Mucosa of stomach (tissue), 1 donor: ENCODE data around the gene PHLDB2.

Experiments
- H3K27me3 ChIP-seq: one replicate; pipeline ENCODE4 v1.7.0; 2013; ENCODE audit warnings: mild to moderate bottlenecking, low read length; ENCODE audit not compliant: control insufficient read depth, insufficient read depth
- H3K36me3 ChIP-seq: one replicate; pipeline ENCODE4 v1.7.0; 2013; ENCODE audit warnings: low read length; ENCODE audit not compliant: control insufficient read depth, insufficient read depth
- H3K4me1 ChIP-seq: one replicate; pipeline ENCODE4 v1.7.0; 2013; ENCODE audit warnings: mild to moderate bottlenecking, low read length; ENCODE audit not compliant: control insufficient read depth, insufficient read depth
- H3K4me3 ChIP-seq: one replicate; pipeline ENCODE4 v1.7.0; 2013; ENCODE audit warnings: low read length
- H3K9ac ChIP-seq: one replicate; pipeline ENCODE4 v1.7.0; 2013; ENCODE audit warnings: mild to moderate bottlenecking, low read length, moderate library complexity
- H3K9me3 ChIP-seq: one replicate; pipeline ENCODE4 v1.7.0; 2013; ENCODE audit warnings: mild to moderate bottlenecking, low read length, moderate library complexity; ENCODE audit not compliant: control insufficient read depth
- donor health status: Pancreatic carcinoma.

PHLDB2 gene

DNA sequence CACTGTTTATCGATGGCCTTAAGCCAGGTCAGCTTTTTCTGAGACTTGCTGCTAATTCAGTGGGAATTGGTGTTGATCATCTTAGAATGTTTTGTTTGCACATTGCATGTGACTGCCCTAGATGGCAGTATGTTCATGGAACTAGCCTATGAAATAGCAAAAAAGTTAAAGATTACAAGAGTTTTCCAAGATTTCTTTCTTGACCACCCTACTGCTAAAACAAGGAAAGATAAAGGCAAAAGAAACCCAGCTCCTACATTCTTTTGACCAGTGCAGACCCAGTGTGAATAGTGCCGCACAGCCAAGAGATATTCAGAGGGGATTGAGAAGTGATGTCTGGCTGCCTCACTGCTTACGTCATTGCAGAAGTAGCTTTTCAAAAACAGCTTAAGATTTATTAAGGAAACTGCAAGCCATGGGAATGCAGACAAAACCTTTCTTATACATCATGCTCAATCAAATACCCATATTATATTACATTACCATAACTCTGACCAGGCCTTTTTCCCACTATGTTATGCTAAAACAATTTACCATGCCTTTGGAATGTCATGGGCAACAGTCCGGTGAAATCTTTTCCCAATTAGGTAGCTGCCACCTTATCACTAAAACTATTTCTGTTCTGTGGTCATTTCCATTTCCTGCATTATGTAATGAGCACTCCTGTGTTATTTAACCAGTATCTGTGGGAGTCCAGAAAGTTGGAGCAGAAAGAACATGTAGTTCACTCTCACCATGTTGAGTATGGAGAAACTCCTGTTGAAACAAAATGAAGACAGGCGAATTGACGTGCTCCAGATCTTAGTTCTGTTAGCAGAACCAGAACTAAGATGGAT, 6.0 kb downstream of the PHLDB2 start:
- no peak overlapping the region for H3K9ac ChIP-seq

DNA sequence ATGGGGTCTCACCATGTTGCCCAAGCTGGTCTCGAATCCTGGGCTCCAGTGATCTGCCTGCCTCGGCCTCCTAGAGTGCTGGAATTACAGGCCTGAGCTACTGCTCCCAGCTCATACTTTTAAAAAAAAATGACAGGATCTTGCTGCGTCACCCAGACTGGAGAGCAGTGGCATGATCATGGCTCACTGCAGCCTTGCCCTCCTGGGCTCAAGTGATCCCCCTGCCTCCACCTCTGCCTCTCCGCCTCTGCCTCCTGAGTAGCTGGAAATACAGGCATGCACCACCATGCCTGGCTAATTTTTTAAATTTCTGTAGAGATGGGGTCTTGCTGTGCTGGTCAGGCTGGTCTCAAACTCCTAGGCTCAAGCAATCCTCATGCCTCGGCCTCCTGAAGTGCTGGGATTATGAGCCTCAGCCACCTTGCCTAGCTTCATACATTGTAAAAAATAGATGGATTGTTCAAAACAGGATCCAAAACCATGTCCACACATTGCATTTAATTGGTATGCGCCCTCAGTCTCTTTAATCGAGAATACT, 8.9 kb downstream of the PHLDB2 start:
- Histone ChIP-seq H3K36me3 (no peaks in the 10 kb centered on the region), H3K4me1 (peaks cover 17% of the 10 kb centered on the region), H3K9me3 (no peaks in the 10 kb centered on the region), H3K4me3 (no peak overlapping the region), H3K9ac (no peak overlapping the region), H3K27me3 (no peaks in the 10 kb centered on the region)

More for the DNA sequence above, 6.0 kb downstream of the PHLDB2 start:
- H3K4me1 ChIP-seq: peaks cover 21% of the 10 kb centered on the region
- H3K9me3 ChIP-seq: no peaks in the 10 kb centered on the region
- no peaks in the 10 kb centered on the region for H3K36me3 ChIP-seq
- H3K4me3 ChIP-seq: no peak overlapping the region
- no peaks in the 10 kb centered on the region for H3K27me3 ChIP-seq

DNA sequence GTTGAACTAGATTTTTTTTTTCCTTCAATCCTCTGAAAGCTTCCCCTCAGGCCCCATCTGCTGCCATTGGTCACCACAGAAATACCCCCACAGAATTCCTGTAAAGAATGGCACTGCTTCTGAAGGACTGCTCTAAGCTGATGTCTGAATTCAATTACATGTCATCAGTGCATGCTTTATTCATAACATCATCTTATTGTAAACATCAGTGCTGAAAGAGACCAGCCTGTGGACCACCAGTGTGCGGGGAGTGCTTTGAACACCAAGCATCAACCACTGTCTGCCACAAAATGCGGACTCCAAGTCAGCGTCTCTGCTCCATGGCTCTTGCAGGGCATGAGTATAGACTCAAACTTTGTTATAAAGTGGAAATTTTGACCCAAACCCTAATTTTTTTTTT, 11.6 kb downstream of the PHLDB2 start:
- Histone ChIP-seq H3K4me3 (no peak overlapping the region), H3K4me1 (peaks cover under 1% of the 10 kb centered on the region), H3K9ac (no peak overlapping the region), H3K36me3 (no peaks in the 10 kb centered on the region), H3K9me3 (no peaks in the 10 kb centered on the region), H3K27me3 (no peaks in the 10 kb centered on the region)

DNA sequence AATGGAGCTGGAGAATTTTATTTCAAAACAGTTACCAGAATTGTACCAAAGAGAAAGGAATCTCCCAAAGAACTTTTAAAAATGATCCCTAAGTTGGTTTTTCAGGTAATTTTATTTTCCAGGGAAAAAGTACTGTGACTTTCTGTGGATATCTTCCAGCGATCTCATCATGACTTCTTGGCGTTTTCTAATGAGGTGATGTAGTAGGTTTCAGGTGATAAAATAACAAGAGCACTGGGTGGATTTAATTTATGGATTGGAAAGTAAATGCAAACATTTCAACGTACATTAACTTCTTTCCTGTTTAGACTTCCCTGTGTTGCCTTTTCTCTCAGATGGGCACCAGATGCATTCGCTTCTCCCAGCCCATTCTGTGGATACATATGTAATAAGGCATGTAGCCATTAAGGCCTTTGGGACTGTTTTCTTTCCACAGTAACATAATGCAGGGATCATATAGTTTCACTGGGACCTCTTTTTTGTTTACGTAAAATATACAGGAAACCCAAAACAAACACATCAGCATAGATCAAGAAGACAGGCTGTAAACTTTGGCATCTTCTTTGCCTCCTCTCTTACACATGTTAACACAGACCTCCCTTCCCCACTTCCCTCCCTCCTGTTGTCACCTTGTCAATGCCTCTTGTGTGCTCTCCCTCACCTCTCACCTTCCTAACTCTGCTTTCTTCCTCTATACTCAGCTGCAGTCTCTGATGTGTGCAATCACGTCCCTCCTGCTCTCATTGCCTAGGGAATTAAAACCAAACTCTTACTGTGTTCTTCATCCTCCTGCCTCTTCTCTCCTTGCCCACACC, 13.0 kb downstream of the PHLDB2 start:
- Histone ChIP-seq H3K4me3 (no peak overlapping the region), H3K9me3 (no peaks in the 10 kb centered on the region), H3K36me3 (no peaks in the 10 kb centered on the region), H3K27me3 (no peaks in the 10 kb centered on the region), H3K9ac (no peak overlapping the region), H3K4me1 (no peaks in the 10 kb centered on the region)

DNA sequence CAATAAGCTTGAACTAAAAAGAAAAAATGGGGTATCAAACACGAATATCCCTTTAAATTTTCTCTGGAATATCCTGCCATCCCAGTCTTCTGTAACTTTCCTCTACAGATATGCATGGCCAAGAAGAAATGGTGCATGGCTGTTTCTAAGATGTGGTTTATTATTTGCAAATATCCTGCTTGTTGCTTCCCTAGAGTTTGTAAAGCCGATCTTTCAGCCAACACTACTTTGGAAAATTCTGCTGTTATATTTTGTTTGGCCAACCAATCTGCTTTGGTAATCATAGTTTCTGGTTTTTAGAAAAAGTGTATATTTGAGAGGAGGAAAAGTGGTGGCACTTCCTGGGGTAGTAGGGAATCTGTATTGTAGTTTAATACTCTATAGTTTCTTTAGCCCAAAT, 13.9 kb downstream of the PHLDB2 start:
- no peaks in the 10 kb centered on the region for H3K27me3 ChIP-seq
- H3K4me3 ChIP-seq: no peak overlapping the region
- no peak overlapping the region for H3K9ac ChIP-seq
- H3K4me1 ChIP-seq: no peaks in the 10 kb centered on the region
- H3K9me3 ChIP-seq: no peaks in the 10 kb centered on the region
- H3K36me3 ChIP-seq: no peaks in the 10 kb centered on the region

DNA sequence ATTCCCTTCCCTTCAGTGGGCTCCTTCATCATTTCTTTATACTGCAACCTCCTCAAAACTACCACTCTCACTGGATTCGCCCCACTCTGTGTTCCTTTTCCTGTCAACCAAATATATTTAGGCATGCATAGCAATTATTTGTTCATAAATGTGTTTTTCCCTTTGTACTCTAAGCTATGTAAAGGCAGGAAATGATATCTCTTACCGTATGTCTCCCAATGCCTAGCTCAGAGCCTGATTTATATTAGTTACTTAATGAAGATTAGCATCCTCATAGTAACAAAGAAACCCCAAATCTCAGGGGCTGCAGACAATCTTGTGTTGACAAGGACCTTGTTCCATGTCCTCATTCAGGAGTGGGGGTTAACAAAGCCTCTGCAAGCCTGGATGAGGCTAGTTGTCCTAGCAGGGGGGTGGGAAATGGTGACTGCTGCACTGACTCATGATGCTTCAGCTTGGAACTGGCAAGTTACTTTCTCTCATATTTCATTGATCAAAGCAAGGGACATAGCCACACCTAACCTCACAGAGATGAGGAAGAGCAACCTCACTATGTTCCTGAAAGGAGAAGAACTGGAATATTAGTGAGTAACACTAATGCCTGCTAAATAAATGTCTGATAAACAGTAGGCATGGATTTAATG, 15.2 kb downstream of the PHLDB2 start:
- Histone ChIP-seq H3K27me3 (no peaks in the 10 kb centered on the region), H3K36me3 (no peaks in the 10 kb centered on the region), H3K9ac (no peak overlapping the region), H3K9me3 (no peaks in the 10 kb centered on the region), H3K4me1 (no peaks in the 10 kb centered on the region), H3K4me3 (no peak overlapping the region)

DNA sequence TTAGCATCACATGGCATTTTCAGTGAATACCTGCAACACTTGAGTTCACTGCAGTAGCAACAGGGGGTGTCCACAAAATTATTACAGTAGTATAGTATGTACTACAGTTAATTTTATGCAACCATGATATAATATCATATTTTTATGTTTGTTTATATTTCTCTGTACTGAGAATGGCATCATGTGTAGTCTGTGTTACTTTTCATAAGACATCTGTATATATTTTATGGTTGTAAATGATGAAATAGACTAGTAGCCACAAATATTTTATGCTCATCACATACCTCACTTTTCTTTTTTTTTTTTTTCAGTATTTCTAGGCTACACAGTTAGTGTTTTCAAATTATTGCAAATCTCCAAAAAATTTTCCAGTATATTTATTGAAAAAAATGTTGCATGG, 22.4 kb downstream of the PHLDB2 start:
- Histone ChIP-seq H3K4me3 (no peak overlapping the region), H3K9me3 (no peaks in the 10 kb centered on the region), H3K9ac (no peak overlapping the region), H3K27me3 (no peaks in the 10 kb centered on the region), H3K4me1 (no peaks in the 10 kb centered on the region), H3K36me3 (no peaks in the 10 kb centered on the region)

DNA sequence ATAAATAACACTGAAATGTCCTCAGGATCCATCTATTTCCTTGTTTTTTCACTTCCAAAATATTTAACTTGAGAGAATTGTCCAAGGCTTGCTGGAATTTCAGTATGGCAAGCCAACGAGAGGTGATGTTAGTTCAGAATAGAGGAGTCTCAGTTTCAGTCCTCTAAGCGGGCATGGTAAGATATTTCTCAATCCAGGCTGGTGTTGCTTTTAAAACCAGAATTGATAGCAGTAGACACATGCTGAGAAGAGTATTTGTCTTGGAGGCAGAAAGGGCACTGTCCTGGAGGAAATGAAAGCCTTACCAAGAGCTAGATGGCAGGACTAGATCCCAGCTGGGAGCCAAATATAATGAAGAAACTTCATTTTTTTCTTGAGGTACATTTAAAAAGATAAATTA, 23.1 kb downstream of the PHLDB2 start:
- Histone ChIP-seq H3K27me3 (no peaks in the 10 kb centered on the region), H3K4me1 (no peaks in the 10 kb centered on the region), H3K9ac (no peak overlapping the region), H3K9me3 (no peaks in the 10 kb centered on the region), H3K36me3 (no peaks in the 10 kb centered on the region), H3K4me3 (no peak overlapping the region)

DNA sequence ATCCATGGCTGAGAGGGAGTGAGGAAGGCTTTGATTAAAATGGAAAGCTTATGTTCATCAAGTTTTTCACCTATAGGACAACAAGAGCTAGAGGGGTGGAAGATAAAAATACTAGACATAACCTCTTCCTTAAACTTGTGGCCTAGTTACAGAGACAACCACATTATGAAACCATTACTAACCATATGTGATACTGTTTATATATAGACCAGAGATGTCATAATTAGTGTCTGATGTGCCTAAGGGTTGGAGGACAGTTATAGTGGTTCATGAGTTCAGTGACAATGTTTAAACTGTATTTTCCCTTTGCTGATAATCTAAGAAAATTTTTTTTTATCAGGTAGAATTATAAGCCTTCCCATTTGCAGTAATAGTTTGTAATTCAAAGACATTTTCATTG, 23.7 kb downstream of the PHLDB2 start:
- H3K4me1 ChIP-seq: no peaks in the 10 kb centered on the region
- no peaks in the 10 kb centered on the region for H3K36me3 ChIP-seq
- no peaks in the 10 kb centered on the region for H3K27me3 ChIP-seq
- H3K9me3 ChIP-seq: no peaks in the 10 kb centered on the region
- H3K4me3 ChIP-seq: no peak overlapping the region
- H3K9ac ChIP-seq: no peak overlapping the region

DNA sequence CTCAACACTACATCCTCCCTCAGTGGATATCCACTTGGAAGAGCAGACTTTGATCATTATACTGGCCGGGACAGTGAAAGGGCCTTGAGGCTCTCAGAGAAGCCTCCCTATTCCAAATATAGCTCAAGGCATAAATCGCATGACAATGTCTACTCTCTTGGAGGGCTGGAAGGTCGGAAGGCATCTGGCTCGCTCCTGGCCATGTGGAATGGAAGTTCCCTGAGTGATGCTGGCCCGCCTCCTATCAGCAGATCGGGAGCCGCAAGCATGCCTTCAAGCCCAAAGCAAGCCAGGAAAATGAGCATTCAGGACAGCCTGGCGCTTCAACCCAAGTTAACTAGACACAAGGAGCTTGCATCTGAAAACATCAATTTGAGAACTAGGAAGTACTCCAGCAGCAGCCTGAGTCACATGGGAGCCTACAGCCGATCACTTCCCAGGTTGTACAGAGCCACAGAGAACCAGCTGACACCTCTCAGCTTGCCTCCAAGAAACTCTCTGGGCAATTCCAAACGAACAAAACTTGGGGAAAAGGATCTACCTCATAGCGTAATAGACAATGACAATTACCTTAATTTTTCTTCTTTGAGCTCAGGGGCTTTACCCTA, 25.4 kb downstream of the PHLDB2 start:
- no peaks in the 10 kb centered on the region for H3K9me3 ChIP-seq
- H3K4me3 ChIP-seq: no peak overlapping the region
- no peaks in the 10 kb centered on the region for H3K4me1 ChIP-seq
- H3K27me3 ChIP-seq: no peaks in the 10 kb centered on the region
- no peaks in the 10 kb centered on the region for H3K36me3 ChIP-seq
- H3K9ac ChIP-seq: no peak overlapping the region

DNA sequence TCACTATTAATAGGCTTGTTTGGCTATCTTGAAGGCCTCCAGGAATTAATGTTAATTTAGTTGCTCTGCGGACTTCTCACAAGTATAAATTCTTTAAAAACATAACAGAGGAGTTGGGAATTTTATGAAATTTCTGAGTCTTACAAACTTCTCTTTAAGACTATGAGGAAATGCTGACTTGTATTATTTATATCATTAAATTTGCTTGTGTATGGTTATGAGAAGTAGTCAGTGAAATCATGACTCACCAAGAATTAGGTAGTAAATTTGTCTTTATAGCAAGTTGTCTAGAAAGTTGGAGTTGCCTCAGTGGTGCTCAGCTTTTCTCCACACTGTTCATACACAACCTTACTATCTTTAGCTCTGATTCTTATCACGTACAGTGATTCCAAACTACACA, 26.5 kb downstream of the PHLDB2 start:
- H3K36me3 ChIP-seq: no peaks in the 10 kb centered on the region

More for the DNA sequence above, 26.5 kb downstream of the PHLDB2 start:
- Histone ChIP-seq H3K9ac (no peak overlapping the region), H3K4me3 (no peak overlapping the region), H3K9me3 (no peaks in the 10 kb centered on the region), H3K27me3 (no peaks in the 10 kb centered on the region), H3K4me1 (no peaks in the 10 kb centered on the region)
